Measurements from ENCODE around the gene TGFB2.

The TGFB2 gene

DNA sequence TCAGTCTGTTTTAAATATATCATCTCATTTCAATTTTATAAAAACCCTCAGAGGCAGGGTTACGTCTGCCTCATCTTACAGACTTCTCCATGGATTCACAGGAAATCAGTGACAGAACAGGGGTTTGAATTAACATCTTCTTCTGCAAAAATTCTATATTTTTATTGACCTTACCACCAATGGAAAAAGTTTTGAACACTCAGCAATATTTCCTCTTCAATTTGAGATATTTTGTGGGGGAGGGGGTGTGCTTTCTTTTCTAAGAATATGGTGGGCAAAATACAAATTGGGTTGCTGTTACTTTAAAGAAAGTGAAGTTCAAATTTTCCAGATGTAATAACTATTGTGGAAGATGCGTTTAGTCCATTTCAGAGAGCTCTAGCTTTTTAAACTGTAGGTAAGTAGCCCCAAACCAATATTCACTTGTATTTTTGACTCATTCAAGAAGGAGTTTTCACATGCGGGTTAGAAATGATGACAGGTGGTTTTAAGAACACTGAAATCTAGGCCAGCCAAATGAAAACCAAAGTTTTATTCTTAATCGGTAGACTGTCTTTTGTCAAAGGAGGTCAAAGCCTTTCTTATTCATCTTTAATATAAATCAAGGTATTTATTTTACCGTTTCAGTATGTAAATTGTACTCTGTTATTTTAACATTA lies 17.4 kb downstream of the TGFB2 start:
- no peak for TF ChIP-seq CTCF (IDR thresholded peaks at IDR 0.05; ENCODE audit: insufficient read depth, low read length, poor library complexity, severe bottlenecking)
- Histone ChIP-seq H3K4me3 (replicated peaks; ENCODE audit: low read depth, low read length) (no peak overlapping the region), H3K36me3 (ENCODE audit: control insufficient read depth, insufficient read depth, low read length) (no peaks in the 10 kb centered on the region), H3K27me3 (replicated peaks; ENCODE audit: control insufficient read depth, insufficient read depth, low read length) (no peaks in the 10 kb centered on the region)
- DNase-seq (ENCODE audit: extremely low read depth, insufficient read length): no peak

DNA sequence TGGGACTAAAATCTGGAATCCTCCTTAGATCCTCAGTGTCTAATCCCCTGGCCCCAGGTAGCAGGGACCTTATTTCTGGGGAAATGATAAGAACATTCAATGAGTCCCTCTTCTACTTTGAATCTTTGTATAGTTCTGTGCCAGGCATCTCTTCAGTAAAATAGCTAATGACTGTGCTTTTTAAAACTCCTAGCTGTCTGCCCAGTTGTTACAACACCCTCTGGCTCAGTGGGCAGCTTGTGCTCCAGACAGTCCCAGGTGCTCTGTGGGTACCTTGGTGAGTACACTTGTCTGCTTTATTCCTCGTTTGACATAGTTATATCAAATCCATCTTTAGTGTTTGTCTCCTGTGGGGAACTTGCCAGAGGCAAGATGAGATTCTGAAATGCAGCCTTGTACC lies 18.0 kb downstream of the TGFB2 start:
- no peaks in the 10 kb centered on the region for H3K36me3 ChIP-seq (ENCODE audit: control insufficient read depth, insufficient read depth, low read length)
- no peaks in the 10 kb centered on the region for H3K27me3 ChIP-seq (replicated peaks; ENCODE audit: control insufficient read depth, insufficient read depth, low read length)
- H3K4me3 ChIP-seq (replicated peaks; ENCODE audit: low read depth, low read length): no peak overlapping the region
- DNase-seq (ENCODE audit: extremely low read depth, insufficient read length): no peak
- no peak for TF ChIP-seq CTCF (IDR thresholded peaks at IDR 0.05; ENCODE audit: insufficient read depth, low read length, poor library complexity, severe bottlenecking)

- TF ChIP-seq CTCF (IDR thresholded peaks at IDR 0.05; ENCODE audit: insufficient read depth, low read length, poor library complexity, severe bottlenecking): no peak
- Histone ChIP-seq H3K27me3 (replicated peaks; ENCODE audit: control insufficient read depth, insufficient read depth, low read length) (no peaks in the 10 kb centered on the region), H3K4me3 (replicated peaks; ENCODE audit: low read depth, low read length) (no peak overlapping the region), H3K36me3 (ENCODE audit: control insufficient read depth, insufficient read depth, low read length) (no peaks in the 10 kb centered on the region)
- DNase-seq (ENCODE audit: extremely low read depth, insufficient read length): no peak
These were observed 19.0 kb downstream of the TGFB2 start for GRCh38 chr1:218364028-218364710.

- H3K36me3 ChIP-seq (ENCODE audit: control insufficient read depth, insufficient read depth, low read length): no peaks in the 10 kb centered on the region
- H3K27me3 ChIP-seq (replicated peaks; ENCODE audit: control insufficient read depth, insufficient read depth, low read length): no peaks in the 10 kb centered on the region
- H3K4me3 ChIP-seq (replicated peaks; ENCODE audit: low read depth, low read length): no peak overlapping the region
- no peak for DNase-seq (ENCODE audit: extremely low read depth, insufficient read length)
- no peak for TF ChIP-seq CTCF (IDR thresholded peaks at IDR 0.05; ENCODE audit: insufficient read depth, low read length, poor library complexity, severe bottlenecking)
These were observed 20.3 kb downstream of the TGFB2 start for GRCh38 chr1:218365226-218365999.

GRCh38 chr1:218366322-218367052 lies 21.4 kb downstream of the TGFB2 start:
- DNase-seq (ENCODE audit: extremely low read depth, insufficient read length): no peak
- no peaks in the 10 kb centered on the region for H3K27me3 ChIP-seq (replicated peaks; ENCODE audit: control insufficient read depth, insufficient read depth, low read length)
- no peak for TF ChIP-seq CTCF (IDR thresholded peaks at IDR 0.05; ENCODE audit: insufficient read depth, low read length, poor library complexity, severe bottlenecking)
- H3K36me3 ChIP-seq (ENCODE audit: control insufficient read depth, insufficient read depth, low read length): no peaks in the 10 kb centered on the region
- H3K4me3 ChIP-seq (replicated peaks; ENCODE audit: low read depth, low read length): no peak overlapping the region
